Measurements from ENCODE around the gene EGFL7. TPM values are rescaled to one million over a fixed set of nuclear protein-coding genes. Genes with fewer than 3 reads are reported as not detected.

EGFL7 gene
- total and polyA plus RNA-seq, 2 of the 8 experiments (the other 6 are each of a cell fraction or from before 2014, with no cell fraction given): 37.8 to 53.4 TPM

GRCh38 chr9:136714893-136715274 lies 52.2 kb downstream of the EGFL7 start (continued):
- TF ChIP-seq CHD7 (IDR thresholded peaks at IDR 0.05; ENCODE audit: insufficient replicate concordance, low read length) (no peak), BRCA1 (IDR thresholded peaks at IDR 0.05; ENCODE audit: low read depth, low read length) (no peak), RAD21 (IDR thresholded peaks at IDR 0.05 in 1 of 2, conservative IDR thresholded peaks at IDR 0.05 in 1 of 2; ENCODE audit: low read depth in 2 of 2, low read length in 2 of 2) (no peak), ATF3 (IDR thresholded peaks at IDR 0.05; ENCODE audit: insufficient read depth, low read depth, low read length) (no peak), TBP (IDR thresholded peaks at IDR 0.05; ENCODE audit: low read depth, low read length) (no peak), RXRA (IDR thresholded peaks at IDR 0.05; ENCODE audit: insufficient read depth, low read depth, low read length) (no peak), NANOG (IDR thresholded peaks at IDR 0.05; ENCODE audit: insufficient read depth, low read depth, low read length, poor library complexity, severe bottlenecking) (no peak), CTBP2 (IDR thresholded peaks at IDR 0.05; ENCODE audit: borderline replicate concordance, insufficient read depth, insufficient read length, low read length) (no peak)
